ENCODE results near the gene CNTN4. TPM values are rescaled to one million over a fixed set of nuclear protein-coding genes. Genes with fewer than 3 reads are reported as not detected.

The CNTN4 gene
- total and polyA plus RNA-seq, 2 experiments from 2014 or later: 0.91 to 4.0 TPM

DNA sequence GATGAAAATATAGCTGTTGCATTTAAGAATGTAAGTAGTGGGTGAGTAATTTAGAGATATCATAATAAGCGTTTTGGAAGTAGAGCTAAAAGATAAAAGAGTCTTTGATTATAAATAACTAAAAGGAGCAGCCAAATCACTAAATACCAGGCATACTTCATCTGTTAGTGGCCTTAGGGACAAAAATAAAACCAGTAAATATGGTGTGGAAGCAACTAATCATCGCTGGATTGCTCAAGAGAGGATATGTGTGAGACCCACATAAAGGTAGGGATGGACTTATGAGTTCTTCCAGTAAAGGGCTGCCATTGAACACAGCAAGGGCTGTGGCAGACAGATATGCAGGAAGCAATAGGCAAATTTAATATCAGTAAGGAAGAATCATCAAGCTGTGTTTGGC lies 356.2 kb downstream of the CNTN4 start (continued):
- TF ChIP-seq JUNB (IDR thresholded peaks at IDR 0.05; ENCODE audit: unreplicated experiment) (no peak), ETS1 (IDR thresholded peaks at IDR 0.05) (no peak), CREB1 (CRISPR knock-in tag; IDR thresholded peaks at IDR 0.05; ENCODE audit: low read depth) (no peak), STAT1 (IDR thresholded peaks at IDR 0.05; ENCODE audit: unreplicated experiment) (no peak), EZH2 (IDR thresholded peaks at IDR 0.05; ENCODE audit: low read depth, unreplicated experiment) (no peak), NANOG (IDR thresholded peaks at IDR 0.05; ENCODE audit: borderline replicate concordance) (no peak)
- TF ChIP-seq, protein P1, sequence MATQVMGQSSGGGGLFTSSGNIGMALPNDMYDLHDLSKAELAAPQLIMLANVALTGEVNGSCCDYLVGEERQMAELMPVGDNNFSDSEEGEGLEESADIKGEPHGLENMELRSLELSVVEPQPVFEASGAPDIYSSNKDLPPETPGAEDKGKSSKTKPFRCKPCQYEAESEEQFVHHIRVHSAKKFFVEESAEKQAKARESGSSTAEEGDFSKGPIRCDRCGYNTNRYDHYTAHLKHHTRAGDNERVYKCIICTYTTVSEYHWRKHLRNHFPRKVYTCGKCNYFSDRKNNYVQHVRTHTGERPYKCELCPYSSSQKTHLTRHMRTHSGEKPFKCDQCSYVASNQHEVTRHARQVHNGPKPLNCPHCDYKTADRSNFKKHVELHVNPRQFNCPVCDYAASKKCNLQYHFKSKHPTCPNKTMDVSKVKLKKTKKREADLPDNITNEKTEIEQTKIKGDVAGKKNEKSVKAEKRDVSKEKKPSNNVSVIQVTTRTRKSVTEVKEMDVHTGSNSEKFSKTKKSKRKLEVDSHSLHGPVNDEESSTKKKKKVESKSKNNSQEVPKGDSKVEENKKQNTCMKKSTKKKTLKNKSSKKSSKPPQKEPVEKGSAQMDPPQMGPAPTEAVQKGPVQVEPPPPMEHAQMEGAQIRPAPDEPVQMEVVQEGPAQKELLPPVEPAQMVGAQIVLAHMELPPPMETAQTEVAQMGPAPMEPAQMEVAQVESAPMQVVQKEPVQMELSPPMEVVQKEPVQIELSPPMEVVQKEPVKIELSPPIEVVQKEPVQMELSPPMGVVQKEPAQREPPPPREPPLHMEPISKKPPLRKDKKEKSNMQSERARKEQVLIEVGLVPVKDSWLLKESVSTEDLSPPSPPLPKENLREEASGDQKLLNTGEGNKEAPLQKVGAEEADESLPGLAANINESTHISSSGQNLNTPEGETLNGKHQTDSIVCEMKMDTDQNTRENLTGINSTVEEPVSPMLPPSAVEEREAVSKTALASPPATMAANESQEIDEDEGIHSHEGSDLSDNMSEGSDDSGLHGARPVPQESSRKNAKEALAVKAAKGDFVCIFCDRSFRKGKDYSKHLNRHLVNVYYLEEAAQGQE (IDR thresholded peaks at IDR 0.05; ENCODE audit: unreplicated experiment): no peak
- TF ChIP-seq, protein P2, sequence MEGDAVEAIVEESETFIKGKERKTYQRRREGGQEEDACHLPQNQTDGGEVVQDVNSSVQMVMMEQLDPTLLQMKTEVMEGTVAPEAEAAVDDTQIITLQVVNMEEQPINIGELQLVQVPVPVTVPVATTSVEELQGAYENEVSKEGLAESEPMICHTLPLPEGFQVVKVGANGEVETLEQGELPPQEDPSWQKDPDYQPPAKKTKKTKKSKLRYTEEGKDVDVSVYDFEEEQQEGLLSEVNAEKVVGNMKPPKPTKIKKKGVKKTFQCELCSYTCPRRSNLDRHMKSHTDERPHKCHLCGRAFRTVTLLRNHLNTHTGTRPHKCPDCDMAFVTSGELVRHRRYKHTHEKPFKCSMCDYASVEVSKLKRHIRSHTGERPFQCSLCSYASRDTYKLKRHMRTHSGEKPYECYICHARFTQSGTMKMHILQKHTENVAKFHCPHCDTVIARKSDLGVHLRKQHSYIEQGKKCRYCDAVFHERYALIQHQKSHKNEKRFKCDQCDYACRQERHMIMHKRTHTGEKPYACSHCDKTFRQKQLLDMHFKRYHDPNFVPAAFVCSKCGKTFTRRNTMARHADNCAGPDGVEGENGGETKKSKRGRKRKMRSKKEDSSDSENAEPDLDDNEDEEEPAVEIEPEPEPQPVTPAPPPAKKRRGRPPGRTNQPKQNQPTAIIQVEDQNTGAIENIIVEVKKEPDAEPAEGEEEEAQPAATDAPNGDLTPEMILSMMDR (conservative IDR thresholded peaks at IDR 0.05; ENCODE audit: low read depth in 2 of 2): no peak

GRCh38 chr3:2456788-2457187 lies 358.1 kb downstream of the CNTN4 start:
- H3K36me3 Mint-ChIP-seq (ENCODE audit: low read depth): peaks cover 14% of the 10 kb centered on the region; the same call in 2 of the 3 replicates
- H3K27me3 Mint-ChIP-seq (ENCODE audit: insufficient read depth, low read depth, poor library complexity): no peaks in the 10 kb centered on the region
- TF ChIP-seq ZNF114 (CRISPR knock-in tag; IDR thresholded peaks at IDR 0.05) (no peak), EZH2phosphoT487 (IDR thresholded peaks at IDR 0.05; ENCODE audit: unreplicated experiment) (no peak), JUNB (IDR thresholded peaks at IDR 0.05; ENCODE audit: unreplicated experiment) (no peak)
- Histone ChIP-seq H4K20me1 (replicated peaks; ENCODE audit: insufficient read depth) (no peaks in the 10 kb centered on the region), H3F3A (replicated peaks; ENCODE audit: low read depth) (no peaks in the 10 kb centered on the region), H3K9me2 (ENCODE audit: insufficient read depth) (no peaks in the 10 kb centered on the region), H3K79me2 (replicated peaks; ENCODE audit: insufficient read depth) (no peaks in the 10 kb centered on the region), H2AFZ (no peak overlapping the region), H3K4me1 (ENCODE audit: insufficient read depth) (no peaks in the 10 kb centered on the region), H3K27ac (ENCODE audit: low read depth) (no peak overlapping the region), H3K4me3 (no peak overlapping the region), H3K27me3 (ENCODE audit: insufficient read depth) (no peaks in the 10 kb centered on the region), H3K4me2 (no peak overlapping the region), H3K36me3 (ENCODE audit: insufficient read depth) (no peaks in the 10 kb centered on the region)
- H3K4me1 Mint-ChIP-seq: no peaks in the 10 kb centered on the region
- H3K4me3 Mint-ChIP-seq: no peak overlapping the region
- peaks cover 92% of the 10 kb centered on the region for H3K9me3 Mint-ChIP-seq
- ATAC-seq (no peak), DNase-seq (ENCODE audit: low spot score) (no peak)
- H3K27ac Mint-ChIP-seq: no peak overlapping the region

Measured in GM23338 (cell line).